Measurements from ENCODE around the gene TIAL1. TPM values are rescaled to one million over a fixed set of nuclear protein-coding genes. Genes with fewer than 3 reads are reported as not detected.
"Not testable (repeated sequence)": the region's sequence is repeated elsewhere in the genome, so short reads cannot be mapped to it uniquely, and the experiment has no call there.

TIAL1 gene
- total and polyA plus RNA-seq, 4 donors, result 72.5 to 136 (median 108) TPM

- no peak for DNase-seq (ENCODE audit: low read depth in 4 of 6, low spot score in 6 of 6)
- Histone ChIP-seq H3K27ac (ENCODE audit: low read depth, low read length) (no peak overlapping the region), H3K9me3 (ENCODE audit: control insufficient read depth, insufficient read depth, low read length) (no peaks in the 10 kb centered on the region), H3K4me1 (ENCODE audit: control insufficient read depth, insufficient read depth, low read length) (peaks cover 9% of the 10 kb centered on the region), H3K27me3 (ENCODE audit: control insufficient read depth, insufficient read depth, low read length) (no peaks in the 10 kb centered on the region), H3K4me3 (ENCODE audit: low read depth, low read length) (no peak overlapping the region), H3K36me3 (ENCODE audit: control insufficient read depth, insufficient read depth, low read length) (no peaks in the 10 kb centered on the region)
- WGBS (ENCODE audit: insufficient coverage), result 68% methylated on average over 4 of the region's 4 CpGs
These were observed 40.9 kb upstream of the TIAL1 start for GRCh38 chr10:119637631-119638030.

GRCh38 chr10:119634219-119634544 lies 37.4 kb upstream of the TIAL1 start:
- no peaks in the 10 kb centered on the region for H3K27me3 ChIP-seq (ENCODE audit: control insufficient read depth, insufficient read depth, low read length)
- H3K4me1 ChIP-seq (ENCODE audit: control insufficient read depth, insufficient read depth, low read length), result peaks cover 9% of the 10 kb centered on the region
- WGBS (ENCODE audit: insufficient coverage), result 67% methylated on average over 1 of the region's 1 CpG
- no peak overlapping the region for H3K4me3 ChIP-seq (ENCODE audit: low read depth, low read length)
- H3K36me3 ChIP-seq (ENCODE audit: control insufficient read depth, insufficient read depth, low read length), result no peaks in the 10 kb centered on the region
- no peak for DNase-seq (ENCODE audit: low read depth in 4 of 6, low spot score in 6 of 6)
- H3K27ac ChIP-seq (ENCODE audit: low read depth, low read length), result peak overlapping the region; percentile 73
- no peaks in the 10 kb centered on the region for H3K9me3 ChIP-seq (ENCODE audit: control insufficient read depth, insufficient read depth, low read length)

- H3K4me1 ChIP-seq (ENCODE audit: control insufficient read depth, insufficient read depth, low read length), result peaks cover 9% of the 10 kb centered on the region
- DNase-seq (ENCODE audit: low read depth in 4 of 6, low spot score in 6 of 6), result peak; percentile 44 to 81 (median 53)
- H3K36me3 ChIP-seq (ENCODE audit: control insufficient read depth, insufficient read depth, low read length), result no peaks in the 10 kb centered on the region
- H3K9me3 ChIP-seq (ENCODE audit: control insufficient read depth, insufficient read depth, low read length), result no peaks in the 10 kb centered on the region
- 20% methylated on average over 1 of the region's 3 CpGs for WGBS (ENCODE audit: insufficient coverage)
- H3K4me3 ChIP-seq (ENCODE audit: low read depth, low read length), result no peak overlapping the region
- peak overlapping the region; percentile 89 for H3K27ac ChIP-seq (ENCODE audit: low read depth, low read length)
- no peaks in the 10 kb centered on the region for H3K27me3 ChIP-seq (ENCODE audit: control insufficient read depth, insufficient read depth, low read length)
These were observed 36.9 kb upstream of the TIAL1 start for GRCh38 chr10:119633538-119634218.

- Histone ChIP-seq H3K4me1 (ENCODE audit: control insufficient read depth, insufficient read depth, low read length) (peaks cover 9% of the 10 kb centered on the region), H3K36me3 (ENCODE audit: control insufficient read depth, insufficient read depth, low read length) (no peaks in the 10 kb centered on the region), H3K4me3 (ENCODE audit: low read depth, low read length) (no peak overlapping the region), H3K27me3 (ENCODE audit: control insufficient read depth, insufficient read depth, low read length) (no peaks in the 10 kb centered on the region), H3K27ac (ENCODE audit: low read depth, low read length) (no peak overlapping the region), H3K9me3 (ENCODE audit: control insufficient read depth, insufficient read depth, low read length) (no peaks in the 10 kb centered on the region)
- WGBS (ENCODE audit: insufficient coverage), result 92% methylated on average over 5 of the region's 5 CpGs
- DNase-seq (ENCODE audit: low read depth in 4 of 6, low spot score in 6 of 6), result no peak
These were observed 33.5 kb upstream of the TIAL1 start for GRCh38 chr10:119630300-119630699.

- Histone ChIP-seq H3K9me3 (ENCODE audit: control insufficient read depth, insufficient read depth, low read length) (no peaks in the 10 kb centered on the region), H3K4me3 (ENCODE audit: low read depth, low read length) (no peak overlapping the region), H3K27ac (ENCODE audit: low read depth, low read length) (no peak overlapping the region), H3K36me3 (ENCODE audit: control insufficient read depth, insufficient read depth, low read length) (no peaks in the 10 kb centered on the region), H3K4me1 (ENCODE audit: control insufficient read depth, insufficient read depth, low read length) (peaks cover 2% of the 10 kb centered on the region), H3K27me3 (ENCODE audit: control insufficient read depth, insufficient read depth, low read length) (no peaks in the 10 kb centered on the region)
- WGBS (ENCODE audit: insufficient coverage), result 93% methylated on average over 5 of the region's 6 CpGs
- peak in 1 of 6 donors; percentile 55 for DNase-seq (ENCODE audit: low read depth in 4 of 6, low spot score in 6 of 6)
These were observed 29.0 kb upstream of the TIAL1 start for GRCh38 chr10:119625570-119626280.

GRCh38 chr10:119621078-119621384 lies 24.3 kb upstream of the TIAL1 start:
- no peaks in the 10 kb centered on the region for H3K27me3 ChIP-seq (ENCODE audit: control insufficient read depth, insufficient read depth, low read length)
- H3K9me3 ChIP-seq (ENCODE audit: control insufficient read depth, insufficient read depth, low read length), result no peaks in the 10 kb centered on the region
- H3K4me3 ChIP-seq (ENCODE audit: low read depth, low read length), result no peak overlapping the region
- no peaks in the 10 kb centered on the region for H3K36me3 ChIP-seq (ENCODE audit: control insufficient read depth, insufficient read depth, low read length)
- WGBS (ENCODE audit: insufficient coverage), result no CpG with 5 or more reads among the region's 3 CpGs
- peaks cover 11% of the 10 kb centered on the region for H3K4me1 ChIP-seq (ENCODE audit: control insufficient read depth, insufficient read depth, low read length)
- H3K27ac ChIP-seq (ENCODE audit: low read depth, low read length), result no peak overlapping the region
- DNase-seq (ENCODE audit: low read depth in 4 of 6, low spot score in 6 of 6), result no peak

GRCh38 chr10:119620241-119621077 lies 23.7 kb upstream of the TIAL1 start:
- H3K9me3 ChIP-seq (ENCODE audit: control insufficient read depth, insufficient read depth, low read length), result no peaks in the 10 kb centered on the region
- H3K4me3 ChIP-seq (ENCODE audit: low read depth, low read length), result no peak overlapping the region
- DNase-seq (ENCODE audit: low read depth in 4 of 6, low spot score in 6 of 6), result peak in 2 of 6 donors; percentile 57 to 97
- 71% methylated on average over 8 of the region's 10 CpGs for WGBS (ENCODE audit: insufficient coverage)
- no peaks in the 10 kb centered on the region for H3K36me3 ChIP-seq (ENCODE audit: control insufficient read depth, insufficient read depth, low read length)
- H3K4me1 ChIP-seq (ENCODE audit: control insufficient read depth, insufficient read depth, low read length), result peaks cover 11% of the 10 kb centered on the region
- no peak overlapping the region for H3K27ac ChIP-seq (ENCODE audit: low read depth, low read length)
- H3K27me3 ChIP-seq (ENCODE audit: control insufficient read depth, insufficient read depth, low read length), result no peaks in the 10 kb centered on the region

GRCh38 chr10:119619811-119620210 lies 23.0 kb upstream of the TIAL1 start:
- H3K9me3 ChIP-seq (ENCODE audit: control insufficient read depth, insufficient read depth, low read length); H3K4me3 ChIP-seq (ENCODE audit: low read depth, low read length); H3K27ac ChIP-seq (ENCODE audit: low read depth, low read length); H3K27me3 ChIP-seq (ENCODE audit: control insufficient read depth, insufficient read depth, low read length); H3K36me3 ChIP-seq (ENCODE audit: control insufficient read depth, insufficient read depth, low read length); DNase-seq (ENCODE audit: low read depth in 4 of 6, low spot score in 6 of 6): not testable (repeated sequence)
- 96% methylated on average over 3 of the region's 8 CpGs for WGBS (ENCODE audit: insufficient coverage)
- peaks cover 11% of the 10 kb centered on the region for H3K4me1 ChIP-seq (ENCODE audit: control insufficient read depth, insufficient read depth, low read length)

- Histone ChIP-seq H3K27me3 (ENCODE audit: control insufficient read depth, insufficient read depth, low read length) (no peaks in the 10 kb centered on the region), H3K36me3 (ENCODE audit: control insufficient read depth, insufficient read depth, low read length) (no peaks in the 10 kb centered on the region), H3K9me3 (ENCODE audit: control insufficient read depth, insufficient read depth, low read length) (no peaks in the 10 kb centered on the region), H3K27ac (ENCODE audit: low read depth, low read length) (no peak overlapping the region), H3K4me1 (ENCODE audit: control insufficient read depth, insufficient read depth, low read length) (peaks cover 11% of the 10 kb centered on the region), H3K4me3 (ENCODE audit: low read depth, low read length) (no peak overlapping the region)
- no peak for DNase-seq (ENCODE audit: low read depth in 4 of 6, low spot score in 6 of 6)
- WGBS (ENCODE audit: insufficient coverage), result 57% methylated on average over 1 of the region's 2 CpGs
These were observed 22.5 kb upstream of the TIAL1 start for GRCh38 chr10:119619215-119619614.
